ACC112 (cell line): ENCODE measurements around the gene HES2.
"Not testable (repeated sequence)": the region's sequence is repeated elsewhere in the genome, so short reads cannot be mapped to it uniquely, and the experiment has no call there.

Experiments
- H2AFZ ChIP-seq: fragments of 200-600 bp; sonication (generic); one replicate; pipeline ENCODE4 v1.6.0; 2017; ENCODE audit warnings: antibody characterized with exemption, low read length; ENCODE audit not compliant: unreplicated experiment
- H3K27ac ChIP-seq: fragments of 200-600 bp; sonication (generic); 2 replicates; pipeline ENCODE4 v1.5.1; 2014; ENCODE audit warnings: low read depth, mild to moderate bottlenecking, antibody characterized with exemption, low read length, moderate library complexity
- H3K27me3 ChIP-seq: fragments of 200-600 bp; sonication (generic); 2 replicates; pipeline ENCODE4 v1.6.1; 2014; ENCODE audit warnings: mild to moderate bottlenecking, antibody characterized with exemption, low read length, moderate library complexity, mixed read lengths; ENCODE audit not compliant: insufficient read depth
- H3K36me3 ChIP-seq: fragments of 200-600 bp; sonication (generic); 2 replicates; pipeline ENCODE4 v1.6.1; 2016; ENCODE audit warnings: mild to moderate bottlenecking, antibody characterized with exemption, low read length, moderate library complexity, mixed read lengths; ENCODE audit not compliant: insufficient read depth
- H3K4me1 ChIP-seq: fragments of 200-600 bp; sonication (generic); one replicate; pipeline ENCODE4 v1.6.1; 2016; ENCODE audit warnings: low read length, mixed read lengths; ENCODE audit not compliant: insufficient read depth, unreplicated experiment, control insufficient read depth
- H3K4me3 ChIP-seq: fragments of 200-600 bp; sonication (generic); 2 replicates; pipeline ENCODE4 v1.5.1; 2014; ENCODE audit warnings: mild to moderate bottlenecking, low read depth, low read length
- H3K79me2 ChIP-seq: fragments of 200-600 bp; sonication (generic); one replicate; pipeline ENCODE4 v1.6.0; 2016; ENCODE audit warnings: low read length; ENCODE audit not compliant: control insufficient read depth, unreplicated experiment, insufficient read depth

HES2 gene

DNA sequence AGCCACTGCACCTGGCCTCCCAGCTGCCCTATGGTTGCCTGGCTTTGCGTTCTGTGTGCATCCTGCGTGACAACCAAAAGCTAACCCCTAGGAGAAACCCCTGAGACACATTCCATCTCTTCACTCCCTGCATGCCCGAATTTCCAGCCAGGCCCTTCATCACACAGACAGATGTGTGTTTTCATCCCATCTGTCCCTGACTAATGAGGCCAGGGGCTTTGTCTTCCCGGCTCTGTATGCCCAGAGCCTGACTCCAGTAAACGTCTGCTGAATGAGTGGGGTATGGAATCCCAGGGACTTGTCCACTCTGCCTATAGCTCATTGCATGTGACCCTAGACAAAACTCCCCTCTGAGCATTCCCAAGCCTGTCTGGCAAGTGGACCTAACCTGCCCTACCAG is 14.5 kb upstream of the HES2 start:
- Histone ChIP-seq H3K27ac (no peak overlapping the region), H2AFZ (no peak overlapping the region), H3K79me2 (no peaks in the 10 kb centered on the region), H3K4me3 (no peak overlapping the region), H3K27me3 (peaks cover 7% of the 10 kb centered on the region; the same call in 1 of the 2 replicates), H3K36me3 (no peaks in the 10 kb centered on the region), H3K4me1 (peaks cover 3% of the 10 kb centered on the region)

DNA sequence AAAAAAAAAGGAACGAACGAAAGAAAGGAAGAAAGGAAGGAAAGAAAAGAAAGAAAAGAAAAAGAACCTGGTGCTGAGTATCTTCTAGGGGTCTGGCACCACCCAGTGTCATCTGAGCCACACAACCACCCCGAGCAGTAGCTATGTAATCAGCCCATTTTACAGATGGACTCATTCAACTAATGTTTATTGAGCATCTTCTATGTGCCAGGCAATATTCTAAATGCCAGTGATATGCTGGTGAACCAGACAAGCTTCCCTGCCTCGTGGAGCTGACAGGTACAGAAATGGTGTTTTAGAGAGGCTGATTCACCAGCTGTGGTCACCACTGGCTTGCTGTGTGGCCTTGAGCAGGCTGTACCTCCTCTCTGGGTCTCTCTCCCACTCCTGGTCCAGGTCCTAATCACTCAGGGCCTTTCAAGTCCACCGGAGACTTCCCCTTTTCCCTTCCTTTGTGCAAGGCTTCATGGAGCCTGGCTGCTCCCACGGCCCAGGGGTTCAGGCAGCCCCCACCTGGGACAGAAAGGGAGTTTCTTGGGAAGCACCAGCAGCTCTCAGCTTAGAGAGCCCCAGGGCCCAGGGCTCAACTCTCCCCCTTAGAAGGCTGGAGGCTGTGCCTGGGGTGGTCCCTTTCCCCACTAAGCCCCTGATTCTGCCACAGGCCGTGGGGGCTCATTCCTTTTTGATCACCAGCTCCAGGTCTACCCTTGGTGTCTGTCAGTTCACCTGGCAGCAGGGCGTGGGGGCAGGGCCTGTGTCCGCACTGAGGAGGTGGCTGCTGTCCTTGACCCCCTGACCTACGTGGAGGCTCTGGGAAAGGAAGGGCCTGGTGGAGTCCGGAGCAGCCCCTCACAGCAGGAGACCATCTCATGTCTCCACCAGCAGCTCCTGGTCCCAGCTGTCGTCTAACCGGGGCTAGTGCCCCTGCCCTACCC is 12.2 kb upstream of the HES2 start:
- H3K27ac ChIP-seq, H3K4me3 ChIP-seq, H3K79me2 ChIP-seq, H2AFZ ChIP-seq, H3K36me3 ChIP-seq, H3K4me1 ChIP-seq, H3K27me3 ChIP-seq: not testable (repeated sequence)

DNA sequence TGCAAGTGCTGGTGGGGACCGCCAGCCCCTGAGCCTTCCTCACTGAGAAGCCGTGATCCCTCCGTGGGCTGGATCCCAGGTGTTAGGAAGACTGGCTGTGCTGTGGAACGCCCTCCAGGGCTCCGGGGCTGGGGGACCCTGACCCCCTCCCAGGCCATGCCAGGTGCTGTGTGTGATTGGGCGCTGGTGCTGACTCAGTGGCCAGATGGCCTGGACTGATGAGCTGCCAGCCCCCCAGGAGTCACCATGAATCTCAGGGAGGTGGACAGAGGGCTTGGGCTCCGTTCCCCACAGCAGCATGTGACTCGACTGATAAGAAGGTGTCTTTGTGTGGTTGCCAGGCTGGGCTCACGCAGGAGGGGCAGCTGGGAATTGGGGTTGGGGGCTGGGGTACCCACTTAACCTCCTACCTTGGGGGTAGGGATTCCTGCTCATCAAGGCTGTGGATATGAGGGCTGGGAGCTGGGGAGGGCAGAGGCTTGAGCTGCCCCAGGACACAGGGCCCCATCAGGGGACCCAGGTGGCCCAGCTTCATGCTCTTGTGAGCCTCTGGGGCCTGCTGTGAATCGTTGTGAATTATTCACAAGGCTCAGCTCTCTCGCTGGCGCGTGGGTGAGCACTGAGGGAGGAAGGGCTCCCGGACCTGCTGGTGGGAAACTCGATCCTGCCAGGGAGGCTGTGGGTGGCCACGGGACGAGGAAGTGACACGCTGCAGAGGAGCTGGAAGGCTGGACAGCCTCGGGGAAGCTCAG is 10.1 kb upstream of the HES2 start:
- not testable (repeated sequence) for H2AFZ ChIP-seq, H3K4me3 ChIP-seq, H3K27ac ChIP-seq, H3K79me2 ChIP-seq, H3K4me1 ChIP-seq, H3K36me3 ChIP-seq
- H3K27me3 ChIP-seq, result peaks cover 17% of the 10 kb centered on the region

DNA sequence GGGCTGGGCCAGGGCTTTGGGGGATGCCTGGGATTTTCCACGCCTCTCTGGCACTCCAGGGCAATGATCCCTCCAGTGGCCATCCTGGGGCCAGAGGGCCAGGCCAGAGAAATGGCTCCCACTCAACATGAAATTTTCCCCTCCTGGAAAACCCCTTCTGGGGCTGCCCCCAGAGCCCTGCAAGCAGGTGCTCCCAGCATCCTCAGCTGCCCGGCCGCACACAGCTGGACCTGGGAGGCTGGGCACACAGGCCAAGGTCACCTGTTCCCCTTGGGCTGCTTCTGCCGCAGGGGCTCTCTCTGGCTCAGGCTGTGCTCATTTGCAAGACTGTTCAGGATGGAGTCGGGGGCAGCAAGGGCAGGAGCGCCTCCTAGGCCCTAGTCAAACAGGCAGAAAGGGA is 8.7 kb upstream of the HES2 start:
- H2AFZ ChIP-seq, H3K27ac ChIP-seq, H3K36me3 ChIP-seq, H3K4me3 ChIP-seq, H3K79me2 ChIP-seq, H3K4me1 ChIP-seq: not testable (repeated sequence)
- peaks cover 27% of the 10 kb centered on the region for H3K27me3 ChIP-seq

DNA sequence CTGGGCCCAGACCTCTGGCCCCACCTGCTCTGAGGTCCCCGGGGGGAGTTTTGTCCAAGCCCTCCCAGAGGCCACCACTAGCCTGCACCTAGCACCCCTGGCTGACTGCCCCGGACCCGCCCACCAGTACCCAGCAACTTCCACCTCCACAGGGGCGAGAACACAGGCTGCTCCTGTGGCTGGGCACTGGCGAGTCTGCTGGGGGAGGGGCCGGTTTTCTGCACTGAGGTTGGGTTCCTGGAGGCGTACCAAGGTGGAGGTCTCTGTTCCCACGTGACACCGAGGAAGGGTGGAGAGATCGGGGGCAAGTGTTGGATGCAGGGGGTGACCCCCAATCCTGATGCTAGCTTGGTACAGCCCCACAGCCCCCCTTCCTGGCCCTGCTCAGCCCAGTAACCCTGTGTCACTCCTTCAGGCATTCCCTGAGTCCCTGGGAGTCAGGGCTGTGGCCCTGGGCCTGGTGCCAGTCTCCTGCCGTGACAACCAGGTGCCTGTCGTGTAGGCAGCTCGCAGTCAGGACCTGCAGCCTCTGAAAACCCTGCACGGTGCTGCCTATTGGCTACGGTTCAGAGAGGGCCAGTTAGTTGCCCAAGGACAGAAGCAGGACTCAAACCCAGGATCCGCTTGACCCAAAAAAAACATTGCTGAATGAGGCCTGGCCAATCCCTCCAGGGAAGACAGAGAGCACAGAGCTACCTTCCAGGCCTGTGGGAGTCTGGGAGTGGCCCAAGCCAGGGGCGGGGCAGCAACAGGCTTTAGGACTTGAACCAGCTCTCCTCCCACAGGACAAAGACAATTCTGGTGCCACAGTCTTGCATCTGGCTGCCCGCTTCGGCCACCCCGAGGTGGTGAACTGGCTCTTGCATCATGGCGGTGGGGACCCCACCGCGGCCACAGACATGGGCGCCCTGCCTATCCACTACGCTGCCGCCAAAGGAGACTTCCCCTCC is 8.0 kb upstream of the HES2 start:
- peaks cover 10% of the 10 kb centered on the region for H3K4me1 ChIP-seq
- no peaks in the 10 kb centered on the region for H3K79me2 ChIP-seq
- H3K36me3 ChIP-seq, result no peaks in the 10 kb centered on the region
- H3K27ac ChIP-seq, result no peak overlapping the region
- no peak overlapping the region for H3K4me3 ChIP-seq
- peaks cover 27% of the 10 kb centered on the region for H3K27me3 ChIP-seq
- H2AFZ ChIP-seq, result no peak overlapping the region

DNA sequence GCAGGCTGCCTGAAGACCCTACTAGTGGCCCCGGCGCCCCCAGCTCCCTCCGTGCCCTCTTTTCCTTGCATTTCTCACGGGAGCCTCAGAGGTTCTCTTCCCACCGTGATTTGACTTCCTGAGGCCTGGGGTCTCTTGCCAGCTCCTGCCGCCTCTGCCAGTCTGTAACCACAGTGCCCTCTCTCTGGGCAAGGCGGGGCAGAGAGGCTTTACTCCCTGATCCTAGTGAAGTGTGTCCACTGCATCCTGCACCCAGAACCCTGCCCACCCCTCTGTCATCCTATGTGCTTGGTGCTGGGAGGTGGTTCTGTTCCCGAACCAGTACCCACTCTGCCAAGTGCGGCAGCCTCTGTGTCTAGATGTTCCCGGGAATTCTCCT is 7.2 kb upstream of the HES2 start:
- peaks cover 14% of the 10 kb centered on the region for H3K4me1 ChIP-seq

DNA sequence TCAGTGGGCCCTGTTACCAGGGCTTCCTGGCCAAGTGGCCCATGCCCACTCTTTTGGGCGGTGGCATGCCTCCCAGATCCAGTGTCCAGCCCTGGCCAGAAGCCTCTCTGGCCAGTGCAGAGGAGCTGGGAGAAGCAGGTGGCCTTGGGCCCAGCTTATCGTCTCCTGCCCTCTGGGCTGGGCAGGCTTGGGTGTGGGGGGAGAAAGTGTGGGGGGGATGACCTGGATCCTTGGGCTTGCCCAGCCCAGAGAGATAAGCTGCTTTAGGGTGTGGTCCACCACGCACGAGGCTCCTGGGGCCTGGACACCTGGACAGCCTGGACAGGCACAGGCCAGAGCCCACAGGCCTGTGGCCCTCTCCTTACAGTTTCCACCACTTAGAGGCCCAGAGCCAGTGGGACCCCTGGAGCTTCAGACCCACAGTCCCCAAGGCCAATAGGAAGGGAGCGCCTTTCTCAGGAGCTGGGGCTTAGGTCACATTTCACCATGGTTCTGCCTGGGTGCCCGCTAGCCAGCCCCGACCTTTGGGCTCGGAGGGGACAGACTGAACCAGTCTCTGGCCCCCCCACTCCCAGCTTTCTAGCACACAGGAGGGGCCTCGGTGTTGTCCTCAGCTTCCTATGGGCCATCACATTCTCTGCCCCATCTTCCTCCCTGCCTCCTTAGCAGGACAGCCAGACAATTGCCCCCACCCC is 6.7 kb upstream of the HES2 start:
- Histone ChIP-seq H3K4me3 (no peak overlapping the region), H3K27ac (no peak overlapping the region), H2AFZ (no peak overlapping the region), H3K79me2 (no peaks in the 10 kb centered on the region), H3K4me1 (peaks cover 20% of the 10 kb centered on the region), H3K27me3 (peaks cover 27% of the 10 kb centered on the region), H3K36me3 (no peaks in the 10 kb centered on the region)

More for the DNA sequence above, 7.2 kb upstream of the HES2 start:
- H3K4me3 ChIP-seq, result no peak overlapping the region
- no peaks in the 10 kb centered on the region for H3K79me2 ChIP-seq
- peaks cover 27% of the 10 kb centered on the region for H3K27me3 ChIP-seq
- H3K36me3 ChIP-seq, result no peaks in the 10 kb centered on the region
- H2AFZ ChIP-seq, result no peak overlapping the region
- no peak overlapping the region for H3K27ac ChIP-seq

DNA sequence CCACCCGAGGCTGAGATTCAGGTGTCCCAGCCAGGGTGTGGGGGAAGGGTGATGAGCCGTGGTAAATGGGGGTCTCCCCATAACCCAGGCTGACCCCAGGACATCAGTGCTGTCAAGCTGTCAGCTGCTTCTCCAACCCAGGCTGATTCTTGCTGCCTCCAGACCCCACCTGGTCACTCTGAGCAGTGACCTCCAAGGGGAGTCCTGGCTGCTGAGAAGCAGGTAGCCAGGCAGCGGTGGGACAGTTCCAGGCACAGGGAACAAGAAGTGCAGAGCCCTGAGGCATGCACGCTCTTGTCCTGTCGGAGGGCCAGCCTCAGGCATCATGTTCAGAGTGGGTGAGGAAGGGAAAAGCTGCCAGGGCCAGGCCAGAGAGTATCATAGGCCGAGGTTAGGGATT is 5.9 kb upstream of the HES2 start:
- Histone ChIP-seq H3K4me1 (peaks cover 20% of the 10 kb centered on the region), H3K27me3 (peaks cover 32% of the 10 kb centered on the region), H3K27ac (no peak overlapping the region), H2AFZ (no peak overlapping the region), H3K79me2 (no peaks in the 10 kb centered on the region), H3K4me3 (no peak overlapping the region), H3K36me3 (no peaks in the 10 kb centered on the region)

DNA sequence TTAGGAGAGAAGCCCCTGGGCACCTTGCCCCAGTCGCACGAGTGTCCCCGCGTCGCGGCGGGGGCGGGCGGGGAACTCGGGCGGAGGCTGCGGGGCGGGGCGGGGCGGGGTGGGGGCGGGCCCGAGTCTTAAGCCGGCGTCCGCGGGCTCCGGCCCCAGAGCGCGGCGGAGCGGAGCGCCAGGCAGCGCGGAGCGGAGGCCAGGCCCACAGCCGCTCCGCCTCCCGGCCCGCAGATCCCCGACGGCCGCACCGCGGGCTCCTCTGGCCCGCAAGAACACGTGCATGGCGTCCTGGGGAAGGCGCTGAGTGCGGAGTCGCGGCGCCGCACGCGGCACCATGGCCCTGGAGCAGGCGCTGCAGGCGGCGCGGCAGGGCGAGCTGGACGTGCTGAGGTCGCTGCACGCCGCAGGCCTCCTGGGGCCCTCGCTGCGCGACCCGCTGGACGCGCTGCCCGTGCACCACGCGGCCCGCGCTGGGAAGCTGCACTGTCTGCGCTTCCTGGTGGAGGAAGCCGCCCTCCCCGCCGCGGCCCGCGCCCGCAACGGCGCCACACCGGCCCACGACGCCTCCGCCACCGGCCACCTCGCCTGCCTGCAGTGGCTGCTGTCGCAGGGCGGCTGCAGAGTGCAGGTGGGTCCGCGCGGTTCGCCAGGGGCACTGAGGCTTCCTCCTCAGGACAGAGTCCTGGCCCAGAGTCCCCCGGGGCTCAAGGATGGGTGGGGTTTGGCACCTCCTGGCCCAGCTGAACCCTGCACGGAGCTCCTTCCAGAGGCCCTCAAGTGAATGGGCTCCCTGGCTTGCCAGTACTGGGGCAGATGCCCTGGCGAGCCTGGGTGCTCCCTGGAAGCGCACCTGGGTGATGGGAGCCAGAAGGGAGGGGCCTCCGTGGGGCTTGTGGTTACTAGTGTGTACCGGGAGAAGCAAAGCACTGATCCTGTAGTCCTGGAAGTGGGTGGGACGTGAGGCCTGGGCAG is 5.2 kb upstream of the HES2 start, which contains the start of gene ESPN:
TSS of gene ESPN (plus strand) at position 158 of the 975 bp plus-strand sequence. CDS start at position 338, 180 bp downstream.
- H3K4me3 ChIP-seq, result peak within 1 kb of the TSS; percentile 16
- H3K27me3 ChIP-seq, result peaks cover 35% of the 10 kb centered on the region
- no peak within 1 kb of the TSS for H2AFZ ChIP-seq
- no peak within 1 kb of the TSS for H3K27ac ChIP-seq
- peaks cover 27% of the 10 kb centered on the region for H3K4me1 ChIP-seq
- no peaks in the 10 kb centered on the region for H3K36me3 ChIP-seq
- H3K79me2 ChIP-seq, result no peaks in the 10 kb centered on the region
